Measurements from ENCODE around the gene SMAD7.

- TF ChIP-seq POLR2A (IDR thresholded peaks at IDR 0.05; ENCODE audit: low read length) (no peak), GATA1 (IDR thresholded peaks at IDR 0.05; ENCODE audit: low read depth, low read length) (no peak)
Measured at GRCh38 chr18:48940854-48941611, 9.7 kb downstream of the SMAD7 start.
